Measurements from ENCODE around the gene CYLD.

CYLD gene

GRCh38 chr16:50800074-50800473 is 58.2 kb downstream of the CYLD start:
- no CpG with 5 or more reads among the region's 4 CpGs for WGBS (ENCODE audit: extremely low coverage, insufficient coverage, insufficient read length)
- no peak overlapping the region for H3K4me2 ChIP-seq (ENCODE audit: low read length)

GRCh38 chr16:50801036-50801435 is 59.1 kb downstream of the CYLD start:
- Histone ChIP-seq H3K9ac (ENCODE audit: low read length) (no peak overlapping the region), H4K12ac (ENCODE audit: low read depth, low read length) (no peak overlapping the region), H3K4me1 (ENCODE audit: control insufficient read depth in 1 of 2, insufficient read depth in 2 of 2, low read length in 2 of 2) (peaks cover 0 to 4% of the 10 kb centered on the region in 2 experiments), H2AK5ac (ENCODE audit: low read length) (no peak overlapping the region), H2BK12ac (ENCODE audit: low read length) (no peak overlapping the region), H3K4me3 (ENCODE audit: low read depth, low read length) (no peak overlapping the region), H3K23ac (ENCODE audit: low read length) (no peak overlapping the region), H2AFZ (ENCODE audit: insufficient read depth, low read length, poor library complexity) (no peak overlapping the region), H3K79me1 (ENCODE audit: low read length) (no peaks in the 10 kb centered on the region), H4K8ac (ENCODE audit: low read depth, low read length) (no peak overlapping the region), H3K18ac (ENCODE audit: low read length) (no peak overlapping the region), H3K79me2 (ENCODE audit: control insufficient read depth, insufficient read depth, low read length, poor library complexity) (no peaks in the 10 kb centered on the region), H3K9me3 (ENCODE audit: insufficient read depth, low read depth, low read length) (no peaks in the 10 kb centered on the region), H3K36me3 (ENCODE audit: control insufficient read depth in 1 of 2, insufficient read depth in 2 of 2, low read length in 2 of 2) (peaks cover 0 to 2% of the 10 kb centered on the region in 2 experiments), H2BK5ac (ENCODE audit: low read depth, low read length, poor library complexity) (no peak overlapping the region), H3K4me2 (ENCODE audit: low read length) (no peak overlapping the region), H3K27ac (ENCODE audit: low read depth, low read length) (no peak overlapping the region), H2BK120ac (ENCODE audit: insufficient read depth, low read length, poor library complexity) (no peak overlapping the region), H3K4ac (ENCODE audit: low read depth, low read length) (no peak overlapping the region), H3K27me3 (ENCODE audit: insufficient read depth, low read length) (no peaks in the 10 kb centered on the region), H3K14ac (ENCODE audit: low read length) (no peak overlapping the region), H4K91ac (ENCODE audit: low read depth, low read length) (no peak overlapping the region)
- WGBS (ENCODE audit: extremely low coverage, insufficient coverage, insufficient read length), result no CpG with 5 or more reads among the region's 2 CpGs
- DNase-seq, result no peak

More at GRCh38 chr16:50800074-50800473, 58.2 kb downstream of the CYLD start:
- Histone ChIP-seq H3K14ac (ENCODE audit: low read length) (no peak overlapping the region), H2BK120ac (ENCODE audit: insufficient read depth, low read length, poor library complexity) (no peak overlapping the region), H2AFZ (ENCODE audit: insufficient read depth, low read length, poor library complexity) (no peak overlapping the region), H3K9ac (ENCODE audit: low read length) (no peak overlapping the region), H2BK12ac (ENCODE audit: low read length) (no peak overlapping the region), H3K9me3 (ENCODE audit: insufficient read depth, low read depth, low read length) (no peaks in the 10 kb centered on the region), H3K36me3 (ENCODE audit: control insufficient read depth in 1 of 2, insufficient read depth in 2 of 2, low read length in 2 of 2) (peaks cover 0 to 2% of the 10 kb centered on the region in 2 experiments), H3K4ac (ENCODE audit: low read depth, low read length) (no peak overlapping the region), H4K8ac (ENCODE audit: low read depth, low read length) (no peak overlapping the region), H3K23ac (ENCODE audit: low read length) (no peak overlapping the region), H3K79me1 (ENCODE audit: low read length) (no peaks in the 10 kb centered on the region), H4K91ac (ENCODE audit: low read depth, low read length) (no peak overlapping the region), H2AK5ac (ENCODE audit: low read length) (no peak overlapping the region), H4K12ac (ENCODE audit: low read depth, low read length) (no peak overlapping the region), H3K27ac (ENCODE audit: low read depth, low read length) (no peak overlapping the region), H3K27me3 (ENCODE audit: insufficient read depth, low read length) (no peaks in the 10 kb centered on the region), H3K4me3 (ENCODE audit: low read depth, low read length) (no peak overlapping the region), H3K4me1 (ENCODE audit: control insufficient read depth in 1 of 2, insufficient read depth in 2 of 2, low read length in 2 of 2) (peaks cover 0 to 4% of the 10 kb centered on the region in 2 experiments), H3K79me2 (ENCODE audit: control insufficient read depth, insufficient read depth, low read length, poor library complexity) (no peaks in the 10 kb centered on the region), H2BK5ac (ENCODE audit: low read depth, low read length, poor library complexity) (no peak overlapping the region), H3K18ac (ENCODE audit: low read length) (no peak overlapping the region)
- no peak for DNase-seq

GRCh38 chr16:50802000-50802399 is 60.1 kb downstream of the CYLD start:
- H2BK120ac ChIP-seq (ENCODE audit: insufficient read depth, low read length, poor library complexity), result no peak overlapping the region
- H3K27me3 ChIP-seq (ENCODE audit: insufficient read depth, low read length), result no peaks in the 10 kb centered on the region
- H2BK12ac ChIP-seq (ENCODE audit: low read length), result no peak overlapping the region
- no peak overlapping the region for H2AK5ac ChIP-seq (ENCODE audit: low read length)
- no peak overlapping the region for H3K14ac ChIP-seq (ENCODE audit: low read length)
- WGBS (ENCODE audit: extremely low coverage, insufficient coverage, insufficient read length), result no CpG with 5 or more reads among the region's 6 CpGs
- no peak overlapping the region for H3K9ac ChIP-seq (ENCODE audit: low read length)
- H3K79me1 ChIP-seq (ENCODE audit: low read length), result no peaks in the 10 kb centered on the region
- H4K91ac ChIP-seq (ENCODE audit: low read depth, low read length), result no peak overlapping the region
- no peak for DNase-seq
- H4K8ac ChIP-seq (ENCODE audit: low read depth, low read length), result no peak overlapping the region
- H2AFZ ChIP-seq (ENCODE audit: insufficient read depth, low read length, poor library complexity), result no peak overlapping the region
- no peaks in the 10 kb centered on the region for H3K79me2 ChIP-seq (ENCODE audit: control insufficient read depth, insufficient read depth, low read length, poor library complexity)
- H3K18ac ChIP-seq (ENCODE audit: low read length), result no peak overlapping the region
- H3K4me3 ChIP-seq (ENCODE audit: low read depth, low read length), result no peak overlapping the region
- H3K36me3 ChIP-seq (ENCODE audit: control insufficient read depth in 1 of 2, insufficient read depth in 2 of 2, low read length in 2 of 2), result no peaks in the 10 kb centered on the region
- no peak overlapping the region for H3K4ac ChIP-seq (ENCODE audit: low read depth, low read length)
- H3K9me3 ChIP-seq (ENCODE audit: insufficient read depth, low read depth, low read length), result no peaks in the 10 kb centered on the region
- no peak overlapping the region for H3K23ac ChIP-seq (ENCODE audit: low read length)
- no peak overlapping the region for H2BK5ac ChIP-seq (ENCODE audit: low read depth, low read length, poor library complexity)
- peaks cover 0 to 4% of the 10 kb centered on the region in 2 experiments for H3K4me1 ChIP-seq (ENCODE audit: control insufficient read depth in 1 of 2, insufficient read depth in 2 of 2, low read length in 2 of 2)
- no peak overlapping the region for H4K12ac ChIP-seq (ENCODE audit: low read depth, low read length)
- H3K27ac ChIP-seq (ENCODE audit: low read depth, low read length), result no peak overlapping the region
- H3K4me2 ChIP-seq (ENCODE audit: low read length), result no peak overlapping the region

- Histone ChIP-seq H4K12ac (ENCODE audit: low read depth, low read length) (no peak overlapping the region), H4K8ac (ENCODE audit: low read depth, low read length) (no peak overlapping the region), H3K27me3 (ENCODE audit: insufficient read depth, low read length) (no peaks in the 10 kb centered on the region), H3K36me3 (ENCODE audit: control insufficient read depth in 1 of 2, insufficient read depth in 2 of 2, low read length in 2 of 2) (no peaks in the 10 kb centered on the region), H3K14ac (ENCODE audit: low read length) (no peak overlapping the region), H3K4ac (ENCODE audit: low read depth, low read length) (no peak overlapping the region), H3K79me2 (ENCODE audit: control insufficient read depth, insufficient read depth, low read length, poor library complexity) (no peaks in the 10 kb centered on the region), H2AFZ (ENCODE audit: insufficient read depth, low read length, poor library complexity) (no peak overlapping the region), H3K79me1 (ENCODE audit: low read length) (no peaks in the 10 kb centered on the region), H3K23ac (ENCODE audit: low read length) (no peak overlapping the region), H2BK12ac (ENCODE audit: low read length) (no peak overlapping the region), H3K9me3 (ENCODE audit: insufficient read depth, low read depth, low read length) (no peaks in the 10 kb centered on the region), H2BK5ac (ENCODE audit: low read depth, low read length, poor library complexity) (no peak overlapping the region), H3K4me1 (ENCODE audit: control insufficient read depth in 1 of 2, insufficient read depth in 2 of 2, low read length in 2 of 2) (peaks cover 0 to 4% of the 10 kb centered on the region in 2 experiments), H3K9ac (ENCODE audit: low read length) (no peak overlapping the region), H4K91ac (ENCODE audit: low read depth, low read length) (no peak overlapping the region), H2BK120ac (ENCODE audit: insufficient read depth, low read length, poor library complexity) (no peak overlapping the region), H3K4me2 (ENCODE audit: low read length) (no peak overlapping the region), H2AK5ac (ENCODE audit: low read length) (no peak overlapping the region), H3K4me3 (ENCODE audit: low read depth, low read length) (no peak overlapping the region), H3K27ac (ENCODE audit: low read depth, low read length) (no peak overlapping the region), H3K18ac (ENCODE audit: low read length) (no peak overlapping the region)
- DNase-seq, result no peak
- no CpG with 5 or more reads among the region's 8 CpGs for WGBS (ENCODE audit: extremely low coverage, insufficient coverage, insufficient read length)
These were observed 61.1 kb downstream of the CYLD start for GRCh38 chr16:50802961-50803360.

All from trophoblast cell (in vitro differentiated cells and primary cell).